ENCODE measurements around the gene MPL. TPM values are rescaled to one million over a fixed set of nuclear protein-coding genes. Genes with fewer than 3 reads are reported as not detected.
A peak's percentile ranks its signal among the peaks of the same experiment; 100 is the strongest.

The MPL gene
- total and polyA plus RNA-seq, 10 of the 15 experiments (the other 5 are each of a cell fraction or from before 2014, with no cell fraction given), result not detected

GRCh38 chr1:43358746-43359693 lies 21.4 kb downstream of the MPL start, which contains the start of gene CDC20 (continued):
- TF ChIP-seq ZNF687 (IDR thresholded peaks at IDR 0.05) (no peak), E2F4 (IDR thresholded peaks at IDR 0.05; ENCODE audit: low read depth, low read length) (peak; percentile 98), SREBF2 (IDR thresholded peaks at IDR 0.05; ENCODE audit: low read length) (no peak), ZSCAN29 (IDR thresholded peaks at IDR 0.05) (no peak), RAD21 (IDR thresholded peaks at IDR 0.05; ENCODE audit: insufficient read depth, low read depth, low read length) (no peak), PKNOX1 (IDR thresholded peaks at IDR 0.05) (peak; percentile 47; the same call in 1 of the 2 replicates), CREM (IDR thresholded peaks at IDR 0.05; ENCODE audit: low read depth) (0 out of 2 replicates have a peak, but pooled peaks have one; percentile 23), TCF12 (IDR thresholded peaks at IDR 0.05; ENCODE audit: low read depth, low read length) (no peak), EGR1 (IDR thresholded peaks at IDR 0.05; ENCODE audit: borderline replicate concordance in 1 of 2, low read depth in 2 of 2, low read length in 2 of 2) (no peak), YY1 (IDR thresholded peaks at IDR 0.05; ENCODE audit: low read depth, low read length) (no peak), HSF1 (IDR thresholded peaks at IDR 0.05; ENCODE audit: low read depth, low read length) (no peak), GATAD2B (conservative IDR thresholded peaks at IDR 0.05; ENCODE audit: low read depth) (no peak), MAX (IDR thresholded peaks at IDR 0.05; ENCODE audit: low read depth, low read length) (peak; percentile 92), SIN3A (IDR thresholded peaks at IDR 0.05; ENCODE audit: low read depth, low read length) (peak; percentile 99), E2F8 (IDR thresholded peaks at IDR 0.05; ENCODE audit: low read depth, partially characterized antibody) (no peak), ZNF622 (IDR thresholded peaks at IDR 0.05) (no peak), ZNF24 (IDR thresholded peaks at IDR 0.05) (no peak), NRF1 (conservative IDR thresholded peaks at IDR 0.05; ENCODE audit: low read depth, low read length) (no peak), STAT1 (conservative IDR thresholded peaks at IDR 0.05) (no peak)

Data from GM12878 (cell line).